H1 (cell line): ENCODE measurements around the gene DENND1A. TPM values are rescaled to one million over a fixed set of nuclear protein-coding genes. Genes with fewer than 3 reads are reported as not detected.

Experiments used
- RNF2 ChIP-seq: fragments of 200-900, 300-1000 bp; sonication (generic); IDR thresholded peaks from 2 replicates; pipeline ENCODE4 v1.7.1; 2016; ENCODE audit warnings: borderline replicate concordance, low read depth, mild to moderate bottlenecking, antibody characterized with exemption, low read length; ENCODE audit not compliant: poor library complexity, severe bottlenecking; ENCODE audit errors: missing control alignments
- polyA plus RNA-seq, 7 experiments: library from polyadenylated mRNA; depleted of rRNA in 3 of 7; stranded (reverse) in 5 of 7; unstranded in 2 of 7; fragments of >200 nt in 5 of 7; fragments of 200-250 nt in 2 of 7; gene quantifications; 1 replicate in 5 of 7; 2 replicates in 1 of 7; 4 replicates in 1 of 7; pipeline versions ENCODE4 v1.2.1 to v1.2.3, GENCODE V29; 2011 to 2013; ENCODE audit warnings: missing spikeins in 2 of 7, mixed read lengths in 2 of 7
- total RNA-seq: library from RNA; stranded (reverse); fragmentation: NEBNext Ultra II Directional; extraction: Animal tissue kit (Norgen Biotek cat#: 25700); gene quantifications from 2 replicates; pipeline ENCODE4 v1.2.1, GENCODE V29; 2021

Gene DENND1A
- total and polyA plus RNA-seq, 2 of the 8 experiments (the other 6 are each of a cell fraction or from before 2014, with no cell fraction given) = 24.1 to 26.4 TPM

DNA sequence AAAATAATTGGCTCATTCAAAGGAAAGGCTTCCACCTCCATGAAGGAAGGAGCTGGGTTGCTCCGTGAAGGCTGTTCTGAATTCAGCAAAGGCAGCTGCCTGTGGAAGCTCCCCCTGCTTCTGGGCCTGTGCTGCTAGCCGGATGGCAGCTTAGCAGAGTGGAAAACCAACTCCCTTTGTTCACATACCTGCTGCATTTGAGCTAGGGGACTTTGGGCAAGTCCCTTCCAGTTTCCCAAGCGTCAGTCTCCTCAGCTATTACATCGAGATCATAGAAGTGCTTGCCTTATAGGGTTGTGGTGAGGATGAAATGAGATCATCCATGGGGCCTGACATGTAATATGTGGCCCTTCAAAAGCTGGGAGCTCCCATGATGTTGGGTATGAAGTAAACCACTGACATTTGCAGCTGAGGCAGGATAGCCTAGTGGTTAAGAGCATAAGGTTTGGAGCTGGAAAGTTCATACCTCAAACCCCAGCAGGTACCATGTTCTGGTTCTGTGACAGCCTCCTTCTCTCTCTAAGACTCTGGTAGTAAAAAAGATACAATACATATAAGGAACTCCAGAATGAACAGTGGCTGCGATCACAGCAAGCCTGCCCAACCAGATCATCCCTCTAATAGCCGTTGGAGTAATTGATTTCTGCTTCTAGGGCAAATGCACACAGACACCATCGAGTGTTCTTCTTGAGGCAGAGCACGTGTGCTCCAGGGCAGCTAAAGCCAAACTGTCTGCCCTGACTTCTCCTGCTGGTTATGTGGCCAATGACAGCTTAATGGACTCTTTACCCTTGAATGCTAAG lies 11.0 kb upstream of the DENND1A start (continued):
- TF ChIP-seq RNF2 = no peak
